ENCODE data around the gene TTI1.
"Not testable (repeated sequence)": the region's sequence is repeated elsewhere in the genome, so short reads cannot be mapped to it uniquely, and the experiment has no call there.

The TTI1 gene

GRCh38 chr20:37986873-37987601 lies 46.2 kb downstream of the TTI1 start:
- DNase-seq = no peak

- DNase-seq = no peak
Measured at GRCh38 chr20:37986044-37986858, 47.0 kb downstream of the TTI1 start.

GRCh38 chr20:37984018-37984785 lies 49.1 kb downstream of the TTI1 start:
- DNase-seq = no peak

- no peak for DNase-seq
Measured at GRCh38 chr20:37983286-37983685, 50.0 kb downstream of the TTI1 start.

- no peak for DNase-seq
Measured at GRCh38 chr20:37981568-37981967, 51.7 kb downstream of the TTI1 start.

- no peak for DNase-seq
Measured at GRCh38 chr20:37980876-37981275, 52.4 kb downstream of the TTI1 start.

GRCh38 chr20:37980383-37980782 lies 52.9 kb downstream of the TTI1 start:
- no peak for DNase-seq

GRCh38 chr20:37979021-37979985 lies 54.0 kb downstream of the TTI1 start:
- no peak for DNase-seq

GRCh38 chr20:37977786-37978185 lies 55.5 kb downstream of the TTI1 start:
- DNase-seq = no peak

- DNase-seq = no peak
Measured at GRCh38 chr20:37977338-37977737, 55.9 kb downstream of the TTI1 start.

GRCh38 chr20:37976887-37977286 lies 56.4 kb downstream of the TTI1 start:
- no peak for DNase-seq

- DNase-seq = no peak
Measured at GRCh38 chr20:37973059-37973910, 60.0 kb downstream of the TTI1 start.

- no peak for DNase-seq
Measured at GRCh38 chr20:37972256-37973058, 60.8 kb downstream of the TTI1 start.

- DNase-seq = no peak
Measured at GRCh38 chr20:37971561-37972127, 61.6 kb downstream of the TTI1 start.

- no peak for DNase-seq
Measured at GRCh38 chr20:37970856-37971245, 62.4 kb downstream of the TTI1 start.

GRCh38 chr20:37969949-37970855 lies 63.1 kb downstream of the TTI1 start:
- DNase-seq = no peak

GRCh38 chr20:37968841-37969401 lies 64.3 kb downstream of the TTI1 start:
- no peak for DNase-seq

GRCh38 chr20:37963483-37963882 lies 69.8 kb downstream of the TTI1 start:
- DNase-seq = not testable (repeated sequence)

GRCh38 chr20:37961066-37961465 lies 72.2 kb downstream of the TTI1 start:
- no peak for DNase-seq

All from CD4-positive, alpha-beta T cell treated with Interferon alpha-2 for 1 hour (primary cell).